Astrocyte (in vitro differentiated cells and primary cell): ENCODE data around the gene RPL5.

Experiments
- CTCF ChIP-seq: IDR thresholded peaks from 2 replicates; pipeline ENCODE4 v1.5.1; 2011; ENCODE audit warnings: low read depth, mild to moderate bottlenecking, inconsistent platforms, low read length, moderate library complexity; ENCODE audit not compliant: insufficient read depth
- EZH2 ChIP-seq: IDR thresholded peaks from 2 replicates; pipeline ENCODE4 v1.6.1; 2012; ENCODE audit warnings: mild to moderate bottlenecking, low read length, inconsistent platforms; ENCODE audit not compliant: insufficient read depth

- no peak for TF ChIP-seq CTCF
- no peak for TF ChIP-seq EZH2
Observed at GRCh38 chr1:92838519-92838918, 6.7 kb downstream of the RPL5 start.
